Type B pancreatic cell (in vitro differentiated cells): ENCODE data around the gene SMCO2. TPM values are rescaled to one million over a fixed set of nuclear protein-coding genes. Genes with fewer than 3 reads are reported as not detected.

Experiments
- DNase-seq: peaks from one replicate; pipeline ENCODE4 v3.0.0; 2021; ENCODE audit warnings: mixed read lengths; ENCODE audit not compliant: unreplicated experiment; ENCODE audit errors: extremely low spot score
- H3K27ac Mint-ChIP-seq: 2 replicates; pipeline ENCODE4 v1.8.0; 2021; ENCODE audit warnings: mild to moderate bottlenecking, mixed read lengths
- H3K27me3 Mint-ChIP-seq: 2 replicates; pipeline ENCODE4 v1.8.0; 2021; ENCODE audit warnings: mixed read lengths
- H3K36me3 Mint-ChIP-seq: 2 replicates; pipeline ENCODE4 v1.8.0; 2021; ENCODE audit warnings: mixed read lengths
- H3K4me1 Mint-ChIP-seq: one replicate; pipeline ENCODE4 v1.8.0; 2021; ENCODE audit warnings: mixed read lengths; ENCODE audit not compliant: unreplicated experiment
- H3K4me3 Mint-ChIP-seq: 2 replicates; pipeline ENCODE4 v1.8.0; 2021; ENCODE audit warnings: mild to moderate bottlenecking, mixed read lengths
- H3K9me3 Mint-ChIP-seq: 2 replicates; pipeline ENCODE4 v1.8.0; 2021; ENCODE audit warnings: mixed read lengths
- total RNA-seq: library from RNA; stranded (reverse); gene quantifications from 2 replicates; pipeline ENCODE4 v1.2.1, GENCODE V29; 2021; ENCODE audit warnings: low replicate concordance
- TF ChIP-seq, protein P1 (sequence below): fragments of 200-600 bp; sonication (generic); conservative IDR thresholded peaks from 2 replicates; pipeline ENCODE4 v1.5.0; 2021; ENCODE audit warnings: antibody characterized with exemption, mild to moderate bottlenecking

SMCO2 gene
- total RNA-seq, 1 donor from 2014 or later = not detected

DNA sequence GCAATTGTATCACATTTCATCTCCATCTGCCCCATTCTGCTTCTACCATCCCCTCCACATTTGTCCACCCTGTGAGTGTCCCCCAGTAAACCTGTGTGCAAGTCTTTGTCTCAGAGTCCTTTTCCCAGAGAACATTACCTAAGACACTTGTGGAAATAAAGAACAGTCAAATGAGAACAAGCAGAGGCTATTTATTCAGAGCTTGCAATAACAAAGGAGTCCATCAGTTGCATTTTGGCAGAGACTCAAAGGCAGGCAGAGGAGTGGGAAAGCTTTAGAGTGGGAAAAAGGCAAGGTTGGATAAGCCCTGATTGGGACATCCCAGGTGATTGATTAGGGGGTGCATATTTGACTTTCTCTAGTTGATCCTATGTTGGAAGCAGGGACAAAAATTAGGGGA, 59.2 kb downstream of the SMCO2 start:
- no peaks in the 10 kb centered on the region for H3K4me1 Mint-ChIP-seq
- H3K27me3 Mint-ChIP-seq = no peaks in the 10 kb centered on the region
- no peak overlapping the region for H3K4me3 Mint-ChIP-seq
- no peak overlapping the region for H3K27ac Mint-ChIP-seq
- H3K36me3 Mint-ChIP-seq = peaks cover 7% of the 10 kb centered on the region
- no peaks in the 10 kb centered on the region for H3K9me3 Mint-ChIP-seq
- TF ChIP-seq, protein P1, sequence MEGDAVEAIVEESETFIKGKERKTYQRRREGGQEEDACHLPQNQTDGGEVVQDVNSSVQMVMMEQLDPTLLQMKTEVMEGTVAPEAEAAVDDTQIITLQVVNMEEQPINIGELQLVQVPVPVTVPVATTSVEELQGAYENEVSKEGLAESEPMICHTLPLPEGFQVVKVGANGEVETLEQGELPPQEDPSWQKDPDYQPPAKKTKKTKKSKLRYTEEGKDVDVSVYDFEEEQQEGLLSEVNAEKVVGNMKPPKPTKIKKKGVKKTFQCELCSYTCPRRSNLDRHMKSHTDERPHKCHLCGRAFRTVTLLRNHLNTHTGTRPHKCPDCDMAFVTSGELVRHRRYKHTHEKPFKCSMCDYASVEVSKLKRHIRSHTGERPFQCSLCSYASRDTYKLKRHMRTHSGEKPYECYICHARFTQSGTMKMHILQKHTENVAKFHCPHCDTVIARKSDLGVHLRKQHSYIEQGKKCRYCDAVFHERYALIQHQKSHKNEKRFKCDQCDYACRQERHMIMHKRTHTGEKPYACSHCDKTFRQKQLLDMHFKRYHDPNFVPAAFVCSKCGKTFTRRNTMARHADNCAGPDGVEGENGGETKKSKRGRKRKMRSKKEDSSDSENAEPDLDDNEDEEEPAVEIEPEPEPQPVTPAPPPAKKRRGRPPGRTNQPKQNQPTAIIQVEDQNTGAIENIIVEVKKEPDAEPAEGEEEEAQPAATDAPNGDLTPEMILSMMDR = no peak
- no peak for DNase-seq

DNA sequence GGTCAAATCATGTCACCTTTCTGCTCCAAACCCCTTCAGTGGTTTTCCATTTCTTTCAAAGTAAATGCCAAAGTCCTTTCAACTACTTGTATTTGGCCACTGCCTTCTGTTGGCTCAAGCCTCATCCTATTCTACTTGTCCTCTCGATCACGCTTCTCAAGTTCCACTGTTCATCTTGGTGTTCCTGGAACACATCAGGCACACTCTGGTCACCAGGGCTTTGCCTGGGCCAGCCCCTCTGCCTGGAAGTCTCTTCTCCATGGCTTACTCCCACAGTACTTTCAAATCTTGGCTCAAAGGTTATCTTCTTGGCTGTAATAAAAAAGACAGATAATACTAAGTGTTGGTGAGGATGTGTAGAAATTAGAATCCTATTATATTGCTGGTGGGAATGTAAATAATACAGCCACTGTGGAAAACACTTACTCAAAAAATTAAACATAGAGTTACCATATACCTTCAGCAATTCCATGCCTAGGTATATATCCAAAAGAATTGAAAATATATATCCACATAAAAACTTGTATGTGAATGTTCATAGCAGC, 60.2 kb downstream of the SMCO2 start:
- H3K4me3 Mint-ChIP-seq = no peak overlapping the region
- no peaks in the 10 kb centered on the region for H3K27me3 Mint-ChIP-seq
- H3K36me3 Mint-ChIP-seq = peaks cover 8% of the 10 kb centered on the region
- no peak for DNase-seq
- no peak overlapping the region for H3K27ac Mint-ChIP-seq
- no peaks in the 10 kb centered on the region for H3K9me3 Mint-ChIP-seq
- TF ChIP-seq, protein P1 = no peak
- peaks cover 4% of the 10 kb centered on the region for H3K4me1 Mint-ChIP-seq

DNA sequence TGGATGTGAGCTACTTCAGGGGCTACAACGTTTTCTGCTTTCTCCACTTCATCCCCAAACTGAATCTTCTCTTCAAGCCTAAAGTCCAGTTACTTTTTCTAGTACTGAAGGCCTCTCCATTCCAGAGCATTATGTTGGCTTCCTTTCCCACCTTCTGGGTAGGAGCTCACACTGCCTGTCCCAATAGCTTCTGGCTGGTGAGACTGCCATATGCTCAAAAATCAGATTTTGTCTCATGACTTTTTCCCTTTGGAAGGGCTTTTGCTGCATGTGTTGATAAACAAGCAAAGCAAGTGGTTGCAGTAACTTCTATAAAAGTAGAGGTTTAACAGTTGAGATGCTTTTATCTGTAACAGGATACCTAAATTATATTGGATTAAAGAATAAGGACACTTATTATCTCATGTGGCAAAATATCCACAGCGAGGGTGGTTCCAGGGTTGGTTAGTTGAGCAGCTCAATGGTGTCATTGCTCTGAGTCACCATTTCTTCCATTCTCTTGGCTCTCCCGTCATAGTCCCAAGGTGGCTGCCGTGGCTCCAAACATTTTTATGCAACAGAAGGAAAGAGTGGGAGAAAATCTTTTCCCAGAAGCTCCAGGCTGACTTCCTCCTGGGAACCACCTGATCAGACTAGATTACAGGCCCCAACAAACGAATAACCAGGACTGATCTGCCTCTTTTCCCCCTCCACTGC, 62.3 kb downstream of the SMCO2 start:
- Mint-ChIP-seq H3K27ac (no peak overlapping the region), H3K27me3 (no peaks in the 10 kb centered on the region), H3K4me1 (peaks cover 4% of the 10 kb centered on the region), H3K9me3 (no peaks in the 10 kb centered on the region), H3K4me3 (no peak overlapping the region), H3K36me3 (peaks cover 5% of the 10 kb centered on the region)
- no peak for DNase-seq
- TF ChIP-seq, protein P1 = no peak

DNA sequence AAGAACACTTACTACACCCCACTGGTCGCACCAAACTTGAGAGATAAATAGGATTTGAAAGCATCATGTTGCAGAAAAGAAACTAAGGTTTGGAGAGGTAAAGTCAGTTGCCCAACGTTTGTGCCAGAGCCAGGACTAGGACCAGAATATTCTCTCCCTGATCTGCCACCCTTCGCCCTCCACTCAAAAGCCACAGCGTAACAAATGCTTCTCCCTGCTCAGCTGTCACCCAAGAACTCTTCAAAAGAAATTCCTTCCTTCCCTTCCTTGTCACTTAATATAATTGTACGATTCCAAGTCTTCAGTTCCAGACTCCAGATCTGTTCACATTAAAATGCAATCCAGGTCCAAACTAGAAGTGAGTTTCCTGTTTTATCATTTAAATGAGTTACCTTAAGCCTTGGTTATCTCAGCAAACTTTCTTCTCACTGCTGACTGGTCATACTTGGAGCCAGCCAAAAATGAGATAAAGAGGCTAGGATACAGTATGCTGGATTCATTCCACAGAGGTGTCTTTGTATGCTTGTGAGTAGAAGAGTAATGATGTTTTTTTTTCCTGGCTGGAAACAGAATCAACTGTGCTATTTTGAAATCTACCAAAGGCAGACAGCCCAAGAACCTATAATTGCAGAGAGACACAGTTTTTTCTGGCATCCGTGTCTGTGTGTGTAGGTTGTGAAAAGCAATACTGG, 64.6 kb downstream of the SMCO2 start:
- peak overlapping the region; percentile 88 for H3K27ac Mint-ChIP-seq

DNA sequence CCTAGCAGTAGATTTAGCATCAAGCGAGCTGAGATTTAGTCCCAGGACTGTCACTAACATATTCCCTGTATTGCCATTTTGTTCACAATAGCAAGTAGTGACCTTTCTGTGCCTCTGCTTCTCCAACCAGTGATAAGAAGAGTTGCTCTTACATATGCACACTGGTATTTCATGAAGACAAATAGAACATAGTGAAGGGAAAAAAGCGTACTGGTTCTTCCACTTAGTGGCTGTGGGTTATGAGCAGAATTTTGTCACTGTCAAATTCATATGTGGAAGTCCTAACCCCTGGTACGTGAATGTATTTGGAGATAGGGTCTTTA, 65.1 kb downstream of the SMCO2 start:
- TF ChIP-seq, protein P1 = no peak
- Mint-ChIP-seq H3K9me3 (no peaks in the 10 kb centered on the region), H3K4me3 (peak overlapping the region; percentile 48), H3K27ac (peak overlapping the region; percentile 88), H3K27me3 (no peaks in the 10 kb centered on the region), H3K4me1 (peaks cover 4% of the 10 kb centered on the region), H3K36me3 (peaks cover 3% of the 10 kb centered on the region)
- no peak for DNase-seq

More for the DNA sequence above, 64.6 kb downstream of the SMCO2 start:
- H3K27me3 Mint-ChIP-seq = no peaks in the 10 kb centered on the region
- no peak for DNase-seq
- no peaks in the 10 kb centered on the region for H3K9me3 Mint-ChIP-seq
- H3K36me3 Mint-ChIP-seq = peaks cover 3% of the 10 kb centered on the region
- peak overlapping the region; percentile 48 for H3K4me3 Mint-ChIP-seq
- peaks cover 4% of the 10 kb centered on the region for H3K4me1 Mint-ChIP-seq
- TF ChIP-seq, protein P1 = no peak
